ENCODE measurements around the gene PLPP1. TPM values are rescaled to one million over a fixed set of nuclear protein-coding genes. Genes with fewer than 3 reads are reported as not detected.

Gene PLPP1
- total RNA-seq, 1 experiment from 2014 or later, result 10.5 TPM

DNA sequence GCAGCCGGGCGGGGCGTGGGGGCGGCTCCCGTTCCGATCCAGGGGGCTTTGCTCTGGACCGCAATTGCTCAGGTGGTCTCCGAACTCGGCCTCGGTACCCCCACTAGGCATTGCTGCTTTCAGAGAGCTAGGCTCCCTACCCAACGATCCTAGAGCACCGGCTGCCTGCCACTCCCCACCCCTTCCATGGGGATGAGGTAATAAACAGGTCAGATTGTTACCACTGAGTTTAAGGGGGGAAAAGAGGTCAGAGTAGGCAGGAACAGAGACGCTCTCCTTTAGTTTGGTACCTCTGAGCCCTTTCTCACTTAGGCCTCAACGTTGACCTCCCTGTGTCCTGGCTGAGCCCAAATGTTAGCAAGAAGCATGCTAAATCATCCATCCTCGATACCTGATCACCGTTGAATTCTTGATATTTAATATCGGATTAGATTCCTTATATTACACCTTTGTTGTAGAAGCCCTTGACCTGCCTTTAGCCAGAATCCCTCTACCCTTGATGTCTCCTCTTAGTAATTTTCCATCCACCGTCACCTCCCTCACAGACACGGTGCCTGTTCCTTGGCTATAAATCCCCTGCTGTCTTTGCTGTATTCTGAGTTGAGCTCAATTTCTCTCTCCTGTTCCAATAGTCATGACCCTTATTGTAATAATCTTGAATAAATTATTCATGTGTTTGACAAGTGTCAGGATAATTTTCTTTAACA lies 588 bp upstream of the PLPP1 start:
- DNase-seq (ENCODE audit: low read depth, low spot score), result no peak
- POLR2A ChIA-PET, result interaction anchor here (0.6 kb wide), 1 partner anchor 22 kb away, joined by 3 read pairs; no protein-coding TSS in a partner anchor

GRCh38 chr5:55533521-55534435 lies 986 bp downstream of the PLPP1 start:
- ATAC-seq (peak; percentile 60), DNase-seq (ENCODE audit: low read depth, low spot score) (no peak)
- H3K36me3 ChIP-seq (ENCODE audit: control insufficient read depth in 1 of 2, insufficient read depth in 2 of 2, low read length in 2 of 2), result no peaks in the 10 kb centered on the region
- CTCF ChIA-PET, result no interaction called here
- H3K4me1 ChIP-seq (ENCODE audit: control insufficient read depth in 1 of 2, insufficient read depth in 2 of 2, low read length in 2 of 2), result peaks cover 10 to 19% of the 10 kb centered on the region in 2 experiments
- TF ChIP-seq CTCF (IDR thresholded peaks at IDR 0.05 in 2 of 3, conservative IDR thresholded peaks at IDR 0.05 in 1 of 3; ENCODE audit: borderline replicate concordance in 1 of 3, insufficient read depth in 1 of 3, low read depth in 2 of 3, low read length in 2 of 3) (0 out of 6 replicates have a peak, but pooled peaks of 1 of the 3 experiments have one; percentile 4), JUND (IDR thresholded peaks at IDR 0.05) (no peak)
- H3K4me2 ChIP-seq (ENCODE audit: low read length), result peak overlapping the region; percentile 97
- RAD21 ChIA-PET (ENCODE audit: low non-redundant PET in 1 of 2, low total read pairs in 2 of 2, uncharacterized antibody in 2 of 2, unreplicated experiment in 2 of 2), result no interaction called here
- TSS peak; percentile 46 for BruUV-seq (replicated peaks)
- H3K9me2 ChIP-seq (ENCODE audit: insufficient read depth), result no peaks in the 10 kb centered on the region
- POLR2A ChIA-PET, result no interaction called here
- H2AFZ ChIP-seq (ENCODE audit: low read depth, low read length, poor library complexity, severe bottlenecking), result no peak overlapping the region
- H4K20me1 ChIP-seq (ENCODE audit: insufficient read depth), result no peaks in the 10 kb centered on the region
- peak overlapping the region; percentile 60 to 78 for H3K4me3 ChIP-seq (replicated peaks in 1 of 2; ENCODE audit: low read depth in 1 of 2, low read length in 2 of 2)
- no peaks in the 10 kb centered on the region for H3K27me3 ChIP-seq (ENCODE audit: insufficient read depth, low read length)
- intact Hi-C loops (cut with micrococcal nuclease), result no loop called here
- peak overlapping the region; percentile 82; the same call in 1 of the 2 replicates for H3K27ac ChIP-seq (ENCODE audit: low read depth, low read length)
- peaks cover 3% of the 10 kb centered on the region; the same call in 1 of the 2 replicates for H3K79me2 ChIP-seq (ENCODE audit: insufficient read depth, low read length)
- H3K9me3 ChIP-seq (ENCODE audit: control insufficient read depth in 1 of 2, insufficient read depth in 1 of 2, low read depth in 1 of 2, low read length in 2 of 2), result no peaks in the 10 kb centered on the region
- peak overlapping the region; percentile 70 for H3K9ac ChIP-seq (ENCODE audit: low read length)

More for the DNA sequence above, 588 bp upstream of the PLPP1 start:
- H3K27ac ChIP-seq (ENCODE audit: low read depth, low read length), result peak overlapping the region; percentile 82
- BruUV-seq (replicated peaks), result TSS peak; percentile 90
- no peaks in the 10 kb centered on the region for H3K36me3 ChIP-seq (ENCODE audit: control insufficient read depth in 1 of 2, insufficient read depth in 2 of 2, low read length in 2 of 2)
- TF ChIP-seq POLR2AphosphoS5 (IDR thresholded peaks at IDR 0.05; ENCODE audit: low read depth, low read length) (peak; percentile 60), POLR2A (IDR thresholded peaks at IDR 0.05; ENCODE audit: borderline replicate concordance, extremely low read depth, insufficient read depth, insufficient read length) (peak; percentile 25), CEBPB (IDR thresholded peaks at IDR 0.05; ENCODE audit: low read depth) (no peak)
- H3K9me2 ChIP-seq (ENCODE audit: insufficient read depth), result no peaks in the 10 kb centered on the region
- peak; percentile 49 for ATAC-seq
- RAD21 ChIA-PET (ENCODE audit: low non-redundant PET in 1 of 2, low total read pairs in 2 of 2, uncharacterized antibody in 2 of 2, unreplicated experiment in 2 of 2), result interaction anchor here in 1 of 2 experiments (0.6 kb wide), 1 partner anchor 232 kb away, joined by 3 read pairs; no protein-coding TSS in a partner anchor
- intact Hi-C loops (cut with micrococcal nuclease), result no loop called here
- no peaks in the 10 kb centered on the region for H3K9me3 ChIP-seq (ENCODE audit: control insufficient read depth in 1 of 2, insufficient read depth in 1 of 2, low read depth in 1 of 2, low read length in 2 of 2)
- peaks cover 10 to 19% of the 10 kb centered on the region in 2 experiments for H3K4me1 ChIP-seq (ENCODE audit: control insufficient read depth in 1 of 2, insufficient read depth in 2 of 2, low read length in 2 of 2)
- H3K27me3 ChIP-seq (ENCODE audit: insufficient read depth, low read length), result no peaks in the 10 kb centered on the region
- peak overlapping the region; percentile 97 for H3K4me2 ChIP-seq (ENCODE audit: low read length)
- peak overlapping the region; percentile 86 for H2AFZ ChIP-seq (ENCODE audit: low read depth, low read length, poor library complexity, severe bottlenecking)
- peak overlapping the region; percentile 60 to 78 for H3K4me3 ChIP-seq (replicated peaks in 1 of 2; ENCODE audit: low read depth in 1 of 2, low read length in 2 of 2)
- peak overlapping the region; percentile 70 for H3K9ac ChIP-seq (ENCODE audit: low read length)
- peaks cover 3% of the 10 kb centered on the region; the same call in 1 of the 2 replicates for H3K79me2 ChIP-seq (ENCODE audit: insufficient read depth, low read length)
- no peaks in the 10 kb centered on the region for H4K20me1 ChIP-seq (ENCODE audit: insufficient read depth)
- CTCF ChIA-PET, result no interaction called here

Data from HCT116 (cell line).